Measurements from ENCODE around the gene MEMO1. TPM values are rescaled to one million over a fixed set of nuclear protein-coding genes. Genes with fewer than 3 reads are reported as not detected.
"Not testable (repeated sequence)": the region's sequence is repeated elsewhere in the genome, so short reads cannot be mapped to it uniquely, and the experiment has no call there.

The MEMO1 gene
- total RNA-seq, 1 donor from 2014 or later, result 52.7 TPM

- Mint-ChIP-seq H3K4me1 (peaks cover 6% of the 10 kb centered on the region), H3K27me3 (ENCODE audit: low read depth) (no peaks in the 10 kb centered on the region), H3K9me3 (no peaks in the 10 kb centered on the region), H3K4me3 (no peak overlapping the region), H3K27ac (no peak overlapping the region), H3K36me3 (peaks cover 5% of the 10 kb centered on the region)
- no peak for DNase-seq (ENCODE audit: low spot score in 2 of 2, unreplicated experiment in 2 of 2)
- TF ChIP-seq, protein P1, sequence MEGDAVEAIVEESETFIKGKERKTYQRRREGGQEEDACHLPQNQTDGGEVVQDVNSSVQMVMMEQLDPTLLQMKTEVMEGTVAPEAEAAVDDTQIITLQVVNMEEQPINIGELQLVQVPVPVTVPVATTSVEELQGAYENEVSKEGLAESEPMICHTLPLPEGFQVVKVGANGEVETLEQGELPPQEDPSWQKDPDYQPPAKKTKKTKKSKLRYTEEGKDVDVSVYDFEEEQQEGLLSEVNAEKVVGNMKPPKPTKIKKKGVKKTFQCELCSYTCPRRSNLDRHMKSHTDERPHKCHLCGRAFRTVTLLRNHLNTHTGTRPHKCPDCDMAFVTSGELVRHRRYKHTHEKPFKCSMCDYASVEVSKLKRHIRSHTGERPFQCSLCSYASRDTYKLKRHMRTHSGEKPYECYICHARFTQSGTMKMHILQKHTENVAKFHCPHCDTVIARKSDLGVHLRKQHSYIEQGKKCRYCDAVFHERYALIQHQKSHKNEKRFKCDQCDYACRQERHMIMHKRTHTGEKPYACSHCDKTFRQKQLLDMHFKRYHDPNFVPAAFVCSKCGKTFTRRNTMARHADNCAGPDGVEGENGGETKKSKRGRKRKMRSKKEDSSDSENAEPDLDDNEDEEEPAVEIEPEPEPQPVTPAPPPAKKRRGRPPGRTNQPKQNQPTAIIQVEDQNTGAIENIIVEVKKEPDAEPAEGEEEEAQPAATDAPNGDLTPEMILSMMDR (IDR thresholded peaks at IDR 0.05; ENCODE audit: unreplicated experiment), result no peak
Observed at GRCh38 chr2:31859959-31860358, 150.8 kb downstream of the MEMO1 start.

DNA sequence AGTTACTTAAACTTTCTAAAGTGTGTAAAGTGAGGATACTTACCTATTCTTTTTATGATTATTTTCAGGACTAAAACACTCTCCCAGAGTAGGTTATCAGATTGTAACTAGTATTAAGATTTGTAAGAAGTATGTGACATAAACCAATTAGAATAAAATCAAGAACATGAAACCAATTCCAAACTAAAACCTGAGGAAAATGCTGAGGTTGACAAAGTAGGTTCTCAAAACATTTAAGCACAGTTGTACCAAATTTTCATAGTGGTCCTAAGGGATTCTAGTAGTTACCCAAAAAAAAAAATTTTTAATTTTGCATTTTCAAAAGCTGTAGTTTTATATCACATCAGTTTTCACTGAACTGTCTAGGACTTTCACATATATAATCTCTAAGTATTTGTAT, 157.3 kb downstream of the MEMO1 start:
- no peak for DNase-seq (ENCODE audit: low spot score in 2 of 2, unreplicated experiment in 2 of 2)
- Mint-ChIP-seq H3K4me3 (no peak overlapping the region), H3K9me3 (peaks cover 3% of the 10 kb centered on the region), H3K36me3 (peaks cover 14% of the 10 kb centered on the region), H3K4me1 (peaks cover 4% of the 10 kb centered on the region), H3K27ac (no peak overlapping the region), H3K27me3 (ENCODE audit: low read depth) (no peaks in the 10 kb centered on the region)
- TF ChIP-seq, protein P1 (IDR thresholded peaks at IDR 0.05; ENCODE audit: unreplicated experiment), result no peak

DNA sequence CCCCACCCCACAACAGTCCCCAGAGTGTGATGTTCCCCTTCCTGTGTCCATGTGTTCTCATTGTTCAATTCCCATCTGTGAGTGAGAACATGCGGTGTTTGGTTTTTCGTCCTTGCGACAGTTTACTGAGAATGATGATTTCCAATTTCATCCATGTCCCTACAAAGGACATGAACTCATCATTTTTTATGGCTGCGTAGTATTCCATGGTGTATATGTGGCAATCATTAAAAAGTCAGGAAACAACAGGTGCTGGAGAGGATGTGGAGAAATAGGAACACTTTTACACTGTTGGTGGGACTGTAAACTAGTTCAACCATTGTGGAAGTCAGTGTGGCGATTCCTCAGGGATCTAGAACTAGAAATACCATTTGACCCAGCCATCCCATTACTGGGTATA, 168.7 kb downstream of the MEMO1 start:
- H3K27me3 Mint-ChIP-seq (ENCODE audit: low read depth); H3K4me1 Mint-ChIP-seq; H3K9me3 Mint-ChIP-seq; H3K36me3 Mint-ChIP-seq; H3K27ac Mint-ChIP-seq; DNase-seq (ENCODE audit: low spot score in 2 of 2, unreplicated experiment in 2 of 2); H3K4me3 Mint-ChIP-seq: not testable (repeated sequence)

DNA sequence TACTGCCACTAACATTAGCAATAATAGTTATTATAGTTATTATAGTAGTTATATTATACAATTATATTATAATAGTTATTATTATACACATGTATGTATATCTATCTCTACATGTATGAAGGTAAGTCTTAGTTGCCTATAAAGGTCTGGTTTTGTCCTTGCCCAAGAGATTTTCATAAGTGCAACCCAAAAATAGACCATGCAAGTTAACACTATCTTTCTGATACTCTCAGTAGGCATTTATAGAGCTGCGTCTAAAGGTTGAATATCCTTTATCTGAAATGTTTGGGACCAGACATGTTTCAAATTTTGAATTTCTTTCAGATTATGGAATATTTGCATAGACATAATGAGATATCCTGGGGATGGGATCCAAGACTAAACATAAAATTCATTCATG, 175.4 kb downstream of the MEMO1 start:
- H3K4me1 Mint-ChIP-seq, result no peaks in the 10 kb centered on the region
- no peaks in the 10 kb centered on the region for H3K36me3 Mint-ChIP-seq
- H3K27ac Mint-ChIP-seq, result no peak overlapping the region
- DNase-seq (ENCODE audit: low spot score in 2 of 2, unreplicated experiment in 2 of 2), result no peak
- peaks cover 12% of the 10 kb centered on the region for H3K9me3 Mint-ChIP-seq
- H3K4me3 Mint-ChIP-seq, result no peak overlapping the region
- TF ChIP-seq, protein P1 (IDR thresholded peaks at IDR 0.05; ENCODE audit: unreplicated experiment), result no peak
- H3K27me3 Mint-ChIP-seq (ENCODE audit: low read depth), result no peaks in the 10 kb centered on the region

- peaks cover 32% of the 10 kb centered on the region for H3K9me3 Mint-ChIP-seq
- TF ChIP-seq, protein P1 (IDR thresholded peaks at IDR 0.05; ENCODE audit: unreplicated experiment), result no peak
- H3K36me3 Mint-ChIP-seq, result peaks cover 2% of the 10 kb centered on the region
- no peak overlapping the region for H3K27ac Mint-ChIP-seq
- H3K4me3 Mint-ChIP-seq, result no peak overlapping the region
- no peak for DNase-seq (ENCODE audit: low spot score in 2 of 2, unreplicated experiment in 2 of 2)
- H3K27me3 Mint-ChIP-seq (ENCODE audit: low read depth), result no peaks in the 10 kb centered on the region
- no peaks in the 10 kb centered on the region for H3K4me1 Mint-ChIP-seq
Observed at GRCh38 chr2:31832363-31832762, 178.4 kb downstream of the MEMO1 start.

GRCh38 chr2:31831585-31831984, 179.2 kb downstream of the MEMO1 start:
- Mint-ChIP-seq H3K4me1 (no peaks in the 10 kb centered on the region), H3K36me3 (peaks cover 2% of the 10 kb centered on the region), H3K4me3 (no peak overlapping the region), H3K27me3 (ENCODE audit: low read depth) (no peaks in the 10 kb centered on the region), H3K9me3 (peaks cover 37% of the 10 kb centered on the region), H3K27ac (no peak overlapping the region)
- TF ChIP-seq, protein P1 (IDR thresholded peaks at IDR 0.05; ENCODE audit: unreplicated experiment), result no peak
- no peak for DNase-seq (ENCODE audit: low spot score in 2 of 2, unreplicated experiment in 2 of 2)
